WERI-Rb-1 (cell line): ENCODE measurements around the gene VSTM2L.

ENCODE experiments used
- DNase-seq: peaks from one replicate; pipeline ENCODE4 v3.0.0-alpha.2; 2020
- H3K27ac ChIP-seq: fragments of 250-450 bp; sonication (Bioruptor Pico); 2 replicates; pipeline ENCODE4 v1.5.1; 2020; ENCODE audit warnings: mild to moderate bottlenecking, moderate library complexity
- H3K27me3 ChIP-seq: fragments of 250-450 bp; sonication (Bioruptor Pico); 2 replicates; pipeline ENCODE4 v1.5.1; 2021; ENCODE audit warnings: mild to moderate bottlenecking, low read depth, moderate library complexity; ENCODE audit not compliant: insufficient read depth, severe bottlenecking
- H3K36me3 ChIP-seq: fragments of 250-450 bp; sonication (Bioruptor Pico); 2 replicates; pipeline ENCODE4 v1.5.1; 2020; ENCODE audit warnings: mild to moderate bottlenecking, moderate library complexity
- H3K4me3 ChIP-seq: 2 replicates; pipeline ENCODE4 v1.5.1; 2011; ENCODE audit warnings: low read depth, mild to moderate bottlenecking, control low read depth, low read length
- H3K9me3 ChIP-seq: fragments of 250-450 bp; sonication (Bioruptor Pico); 2 replicates; pipeline ENCODE4 v1.5.1; 2021; ENCODE audit warnings: mild to moderate bottlenecking, moderate library complexity; ENCODE audit not compliant: severe bottlenecking
- CTCF ChIP-seq: IDR thresholded peaks from 2 replicates; pipeline ENCODE4 v1.5.1; 2011; ENCODE audit warnings: low read depth, mild to moderate bottlenecking, control low read depth, inconsistent platforms, low read length

The VSTM2L gene

GRCh38 chr20:37976887-37977286 lies 74.0 kb downstream of the VSTM2L start:
- no peak for TF ChIP-seq CTCF
- DNase-seq: no peak
- H3K36me3 ChIP-seq: peaks cover 4% of the 10 kb centered on the region
- H3K27ac ChIP-seq: no peak overlapping the region
- H3K27me3 ChIP-seq: no peaks in the 10 kb centered on the region
- H3K4me3 ChIP-seq: no peak overlapping the region
- H3K9me3 ChIP-seq: no peaks in the 10 kb centered on the region

GRCh38 chr20:37977338-37977737 lies 74.4 kb downstream of the VSTM2L start:
- Histone ChIP-seq H3K4me3 (no peak overlapping the region), H3K27ac (no peak overlapping the region), H3K27me3 (no peaks in the 10 kb centered on the region), H3K9me3 (no peaks in the 10 kb centered on the region), H3K36me3 (peaks cover 9% of the 10 kb centered on the region)
- DNase-seq: no peak
- no peak for TF ChIP-seq CTCF

GRCh38 chr20:37977786-37978185 lies 74.9 kb downstream of the VSTM2L start:
- Histone ChIP-seq H3K36me3 (peaks cover 11% of the 10 kb centered on the region), H3K27ac (no peak overlapping the region)

GRCh38 chr20:37979021-37979985 lies 76.4 kb downstream of the VSTM2L start:
- no peak overlapping the region for H3K4me3 ChIP-seq
- TF ChIP-seq CTCF: no peak
- H3K9me3 ChIP-seq: no peaks in the 10 kb centered on the region
- no peaks in the 10 kb centered on the region for H3K27me3 ChIP-seq
- H3K27ac ChIP-seq: no peak overlapping the region
- no peak for DNase-seq
- peaks cover 16% of the 10 kb centered on the region for H3K36me3 ChIP-seq

More at GRCh38 chr20:37977786-37978185, 74.9 kb downstream of the VSTM2L start:
- no peak for TF ChIP-seq CTCF
- no peak for DNase-seq
- H3K9me3 ChIP-seq: no peaks in the 10 kb centered on the region
- no peak overlapping the region for H3K4me3 ChIP-seq
- no peaks in the 10 kb centered on the region for H3K27me3 ChIP-seq

- no peak for TF ChIP-seq CTCF
- Histone ChIP-seq H3K4me3 (no peak overlapping the region), H3K9me3 (no peaks in the 10 kb centered on the region), H3K27ac (no peak overlapping the region), H3K36me3 (peaks cover 16% of the 10 kb centered on the region), H3K27me3 (no peaks in the 10 kb centered on the region)
- DNase-seq: no peak
Measured at GRCh38 chr20:37980383-37980782, 77.5 kb downstream of the VSTM2L start.
